ENCODE data around the gene ZNF217.
"Not testable (repeated sequence)": the region's sequence is repeated elsewhere in the genome, so short reads cannot be mapped to it uniquely, and the experiment has no call there.

ZNF217 gene

GRCh38 chr20:53621482-53622246 lies 28.0 kb upstream of the ZNF217 start:
- peak; percentile 73 for DNase-seq (ENCODE audit: low spot score)

- not testable (repeated sequence) for DNase-seq (ENCODE audit: low spot score)
Observed at GRCh38 chr20:53618490-53619000, 24.9 kb upstream of the ZNF217 start.

- no peak for DNase-seq (ENCODE audit: low spot score)
Observed at GRCh38 chr20:53617791-53618489, 24.3 kb upstream of the ZNF217 start.

GRCh38 chr20:53616489-53616888 lies 22.9 kb upstream of the ZNF217 start:
- not testable (repeated sequence) for DNase-seq (ENCODE audit: low spot score)

- no peak for DNase-seq (ENCODE audit: low spot score)
Observed at GRCh38 chr20:53613748-53614147, 20.1 kb upstream of the ZNF217 start.

- DNase-seq (ENCODE audit: low spot score), result not testable (repeated sequence)
Observed at GRCh38 chr20:53612289-53612688, 18.6 kb upstream of the ZNF217 start.

GRCh38 chr20:53611449-53611894 lies 17.8 kb upstream of the ZNF217 start:
- peak; percentile 88 for DNase-seq (ENCODE audit: low spot score)

- DNase-seq (ENCODE audit: low spot score), result peak; percentile 66
Observed at GRCh38 chr20:53609491-53610445, 16.1 kb upstream of the ZNF217 start.

GRCh38 chr20:53608456-53609452 lies 15.1 kb upstream of the ZNF217 start:
- DNase-seq (ENCODE audit: low spot score), result no peak

GRCh38 chr20:53608071-53608455 lies 14.4 kb upstream of the ZNF217 start:
- DNase-seq (ENCODE audit: low spot score), result no peak

GRCh38 chr20:53606364-53606985 lies 12.8 kb upstream of the ZNF217 start:
- no peak for DNase-seq (ENCODE audit: low spot score)

- DNase-seq (ENCODE audit: low spot score), result not testable (repeated sequence)
Observed at GRCh38 chr20:53605401-53605800, 11.8 kb upstream of the ZNF217 start.

- DNase-seq (ENCODE audit: low spot score), result not testable (repeated sequence)
Observed at GRCh38 chr20:53604846-53605245, 11.2 kb upstream of the ZNF217 start.

GRCh38 chr20:53602661-53603060 lies 9.0 kb upstream of the ZNF217 start:
- DNase-seq (ENCODE audit: low spot score), result no peak

- DNase-seq (ENCODE audit: low spot score), result no peak
Observed at GRCh38 chr20:53599910-53600632, 6.4 kb upstream of the ZNF217 start.

GRCh38 chr20:53599378-53599777 lies 5.7 kb upstream of the ZNF217 start:
- DNase-seq (ENCODE audit: low spot score), result no peak

- DNase-seq (ENCODE audit: low spot score), result no peak
Observed at GRCh38 chr20:53599044-53599362, 5.4 kb upstream of the ZNF217 start.

GRCh38 chr20:53598140-53599043 lies 4.8 kb upstream of the ZNF217 start:
- no peak for DNase-seq (ENCODE audit: low spot score)

All from SW480 (cell line).